NB4 (cell line): ENCODE measurements around the gene SDF4.

Experiments
- DNase-seq: peaks from one replicate; pipeline ENCODE4 v3.0.0; 2010; ENCODE audit warnings: low read depth
- H3K4me3 ChIP-seq: one replicate; pipeline ENCODE4 v1.5.1; 2011; ENCODE audit warnings: mild to moderate bottlenecking, low read depth, low read length, moderate library complexity
- MYC ChIP-seq: IDR thresholded peaks from 2 replicates; pipeline ENCODE4 v1.6.1; 2011; ENCODE audit warnings: low read depth, low read length
- POLR2A ChIP-seq: IDR thresholded peaks from 2 replicates; pipeline ENCODE4 v1.6.1; 2011; ENCODE audit warnings: mild to moderate bottlenecking; ENCODE audit not compliant: insufficient read length; ENCODE audit errors: extremely low read depth
- TF ChIP-seq, protein P1 (sequence below): IDR thresholded peaks from one replicate; pipeline ENCODE4 v1.5.1; 2012; ENCODE audit warnings: low read depth, low read length
- TF ChIP-seq, protein P2 (sequence below): IDR thresholded peaks from 2 replicates; pipeline ENCODE4 v1.6.1; 2011; ENCODE audit warnings: low read depth, low read length

SDF4 gene

GRCh38 chr1:1238702-1239178 lies 6.9 kb upstream of the SDF4 start:
- TF ChIP-seq POLR2A, result no peak
- TF ChIP-seq, protein P1, sequence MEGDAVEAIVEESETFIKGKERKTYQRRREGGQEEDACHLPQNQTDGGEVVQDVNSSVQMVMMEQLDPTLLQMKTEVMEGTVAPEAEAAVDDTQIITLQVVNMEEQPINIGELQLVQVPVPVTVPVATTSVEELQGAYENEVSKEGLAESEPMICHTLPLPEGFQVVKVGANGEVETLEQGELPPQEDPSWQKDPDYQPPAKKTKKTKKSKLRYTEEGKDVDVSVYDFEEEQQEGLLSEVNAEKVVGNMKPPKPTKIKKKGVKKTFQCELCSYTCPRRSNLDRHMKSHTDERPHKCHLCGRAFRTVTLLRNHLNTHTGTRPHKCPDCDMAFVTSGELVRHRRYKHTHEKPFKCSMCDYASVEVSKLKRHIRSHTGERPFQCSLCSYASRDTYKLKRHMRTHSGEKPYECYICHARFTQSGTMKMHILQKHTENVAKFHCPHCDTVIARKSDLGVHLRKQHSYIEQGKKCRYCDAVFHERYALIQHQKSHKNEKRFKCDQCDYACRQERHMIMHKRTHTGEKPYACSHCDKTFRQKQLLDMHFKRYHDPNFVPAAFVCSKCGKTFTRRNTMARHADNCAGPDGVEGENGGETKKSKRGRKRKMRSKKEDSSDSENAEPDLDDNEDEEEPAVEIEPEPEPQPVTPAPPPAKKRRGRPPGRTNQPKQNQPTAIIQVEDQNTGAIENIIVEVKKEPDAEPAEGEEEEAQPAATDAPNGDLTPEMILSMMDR, result no peak
- no peak for TF ChIP-seq MYC
- TF ChIP-seq, protein P2, sequence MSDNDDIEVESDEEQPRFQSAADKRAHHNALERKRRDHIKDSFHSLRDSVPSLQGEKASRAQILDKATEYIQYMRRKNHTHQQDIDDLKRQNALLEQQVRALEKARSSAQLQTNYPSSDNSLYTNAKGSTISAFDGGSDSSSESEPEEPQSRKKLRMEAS, result no peak
- no peak for DNase-seq
- H3K4me3 ChIP-seq, result no peak overlapping the region

GRCh38 chr1:1237874-1238701 lies 6.3 kb upstream of the SDF4 start:
- H3K4me3 ChIP-seq, result no peak overlapping the region
- DNase-seq, result no peak
- TF ChIP-seq, protein P2, result no peak
- no peak for TF ChIP-seq MYC
- no peak for TF ChIP-seq POLR2A
- TF ChIP-seq, protein P1, result no peak

- DNase-seq, result no peak
- TF ChIP-seq MYC (no peak), POLR2A (no peak)
- TF ChIP-seq, protein P1, result no peak
- TF ChIP-seq, protein P2, result no peak
- H3K4me3 ChIP-seq, result no peak overlapping the region
These were observed 5.4 kb upstream of the SDF4 start for GRCh38 chr1:1236945-1237873.

DNA sequence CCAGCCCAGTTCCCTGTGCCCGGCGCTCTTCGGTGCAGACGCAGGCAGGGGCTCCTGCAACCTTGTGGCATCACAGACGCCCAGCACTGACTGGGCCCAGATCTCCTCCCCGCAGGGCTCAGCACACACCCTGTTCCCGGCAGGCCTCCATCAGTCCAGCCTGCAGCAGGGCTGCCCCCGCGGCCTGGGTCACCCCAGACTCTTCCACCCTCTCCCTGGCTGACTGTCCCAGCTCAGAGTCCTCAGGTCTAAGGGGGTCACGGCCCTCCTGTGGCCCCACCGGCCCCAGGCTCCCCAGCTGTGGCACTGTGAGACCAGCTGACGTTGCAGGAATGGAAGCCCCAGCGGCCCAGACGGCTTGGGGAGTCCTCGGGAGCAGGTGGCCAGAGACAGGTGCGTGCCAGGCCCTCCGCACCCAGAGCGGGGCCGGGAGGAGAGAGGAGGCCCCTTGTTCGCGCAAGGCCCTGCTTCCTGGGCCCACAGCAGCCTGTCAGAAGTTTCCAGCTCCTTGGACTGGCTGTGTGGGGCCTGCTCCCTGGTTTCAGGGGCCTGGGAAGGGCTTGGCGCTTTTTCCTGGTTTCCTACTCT lies 4.5 kb upstream of the SDF4 start:
- TF ChIP-seq POLR2A (no peak), MYC (no peak)
- TF ChIP-seq, protein P1, result no peak
- TF ChIP-seq, protein P2, result no peak
- no peak for DNase-seq
- H3K4me3 ChIP-seq, result no peak overlapping the region

DNA sequence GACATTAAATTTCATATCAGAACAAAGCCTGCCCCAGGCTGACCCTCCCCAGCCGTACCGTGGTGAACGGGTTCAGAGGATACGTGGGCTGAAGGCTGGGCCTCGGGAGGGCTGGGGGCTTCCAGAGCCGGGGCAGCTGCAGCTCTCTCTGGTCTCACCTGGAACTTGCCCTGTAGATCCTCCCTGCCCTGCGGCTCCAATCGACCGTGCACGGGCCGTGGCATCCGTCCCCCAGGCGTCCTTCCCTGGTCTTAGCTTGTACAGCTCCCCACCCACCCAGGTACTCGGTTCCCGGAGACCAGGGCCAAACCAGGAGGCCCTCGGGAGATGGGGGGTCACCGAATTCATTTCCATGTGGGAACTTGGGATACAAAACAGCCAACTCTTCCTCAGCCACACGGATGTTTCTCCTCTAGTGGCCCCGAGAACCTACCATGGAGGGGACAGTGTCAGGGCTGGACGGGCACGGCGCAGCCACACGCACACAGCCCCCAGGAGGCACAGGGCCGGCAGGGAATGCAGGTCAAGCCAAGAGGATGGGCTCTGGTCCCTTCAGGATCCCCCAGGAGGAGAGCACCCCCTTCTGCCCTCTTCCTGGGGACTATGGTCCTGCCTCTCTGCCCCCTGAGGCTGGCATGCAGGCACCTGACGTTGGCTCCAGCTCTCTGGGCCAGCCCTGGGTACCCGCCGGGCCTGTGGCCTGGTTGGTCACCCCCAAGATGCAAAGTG lies 3.4 kb upstream of the SDF4 start:
- H3K4me3 ChIP-seq, result no peak overlapping the region
- no peak for DNase-seq
- TF ChIP-seq, protein P1, result no peak
- TF ChIP-seq MYC, result no peak
- no peak for TF ChIP-seq POLR2A
- TF ChIP-seq, protein P2, result no peak
